SK-N-SH (cell line): ENCODE measurements around the gene NCAN. TPM values are rescaled to one million over a fixed set of nuclear protein-coding genes. Genes with fewer than 3 reads are reported as not detected.
A peak's percentile ranks its signal among the peaks of the same experiment; 100 is the strongest.

Experiments
- CTCF ChIA-PET: fragments of 300-600, 350-600 bp; formaldehyde crosslinking; extraction: SDS; loops from one replicate; lab custom pipeline; 2021; lab: Yijun Ruan, JAX
- POLR2A ChIA-PET: fragments of 350-600 bp; sonication (Branson Sonifier 250); formaldehyde crosslinking; extraction: SDS; loops from one replicate; lab custom pipeline; 2020; ENCODE audit warnings: antibody characterized with exemption, inconsistent platforms; lab: Yijun Ruan, JAX
- DNase-seq: peaks from one replicate; pipeline ENCODE4 v3.0.0; 2012
- H2AFZ ChIP-seq: fragments of 200-600 bp; sonication (generic); 2 replicates; pipeline ENCODE4 v1.8.1; 2016; ENCODE audit warnings: antibody characterized with exemption, mild to moderate bottlenecking, low read depth
- H3F3A ChIP-seq: fragments of 200-600 bp; sonication (generic); replicated peaks from 2 replicates; pipeline ENCODE3; 2016; ENCODE audit warnings: antibody characterized with exemption, mild to moderate bottlenecking; ENCODE audit not compliant: insufficient read depth
- H3K27ac ChIP-seq, 2 experiments: fragments of 200-500 bp in 1 of 2; fragments of 200-600 bp in 1 of 2; sonication (Bioruptor generic) in 1 of 2; sonication (generic), shearing (Covaris generic) in 1 of 2; 2 replicates each; pipeline versions ENCODE4 v1.5.1 to v1.6.1; 2014 to 2016; ENCODE audit warnings: low read depth in 2 of 2, inconsistent platforms in 1 of 2, low read length in 1 of 2, mild to moderate bottlenecking in 1 of 2, mixed read lengths in 1 of 2
- H3K27me3 ChIP-seq: fragments of 200-600 bp; sonication (generic), shearing (Covaris generic); 2 replicates; pipeline ENCODE4 v1.6.1; 2016; ENCODE audit warnings: mixed run types; ENCODE audit not compliant: insufficient read depth
- H3K36me3 ChIP-seq, 2 experiments: fragments of 200-500 bp in 1 of 2; fragments of 200-600 bp in 1 of 2; sonication (Bioruptor generic) in 1 of 2; sonication (generic) in 1 of 2; replicated peaks in 1 of 2; 2 replicates each; pipeline versions ENCODE3 to v1.5.1; 2014 to 2016; ENCODE audit warnings: low read length in 1 of 2, mild to moderate bottlenecking in 1 of 2; ENCODE audit not compliant: insufficient read depth in 2 of 2, control insufficient read depth in 1 of 2
- H3K4me1 ChIP-seq, 2 experiments: fragments of 200-500 bp in 1 of 2; fragments of 200-600 bp in 1 of 2; sonication (Bioruptor generic) in 1 of 2; sonication (generic), shearing (Covaris generic) in 1 of 2; 2 replicates each; pipeline versions ENCODE4 v1.5.1 to v1.6.1; 2014 to 2016; ENCODE audit warnings: low read depth in 1 of 2, low read length in 1 of 2, mixed run types in 1 of 2; ENCODE audit not compliant: insufficient read depth in 2 of 2, control insufficient read depth in 1 of 2
- H3K4me2 ChIP-seq: fragments of 200-600 bp; sonication (generic), shearing (Covaris generic); 2 replicates; pipeline ENCODE4 v1.6.1; 2017; ENCODE audit warnings: mixed run types
- H3K4me3 ChIP-seq, 2 experiments: fragments of 200-500 bp in 1 of 2; fragments of 200-600 bp in 1 of 2; sonication (Bioruptor generic) in 1 of 2; sonication (generic), shearing (Covaris generic) in 1 of 2; 2 replicates each; pipeline versions ENCODE4 v1.5.1 to v1.8.1; 2014 to 2016; ENCODE audit warnings: low read depth in 2 of 2, inconsistent platforms in 1 of 2, low read length in 1 of 2, mild to moderate bottlenecking in 1 of 2, mixed read lengths in 1 of 2, moderate library complexity in 1 of 2
- H3K79me2 ChIP-seq: fragments of 200-600 bp; sonication (generic); 2 replicates; pipeline ENCODE4 v1.8.1; 2017; ENCODE audit warnings: mild to moderate bottlenecking; ENCODE audit not compliant: insufficient read depth
- H3K9ac ChIP-seq: fragments of 200-600 bp; sonication (generic); 2 replicates; pipeline ENCODE4 v1.6.1; 2017; ENCODE audit warnings: mixed run types
- H3K9me2 ChIP-seq: fragments of 200-600 bp; sonication (generic); 2 replicates; pipeline ENCODE4 v1.6.1; 2017; ENCODE audit warnings: mixed run types
- H3K9me3 ChIP-seq: fragments of 200-600 bp; sonication (generic); 2 replicates; pipeline ENCODE4 v1.6.1; 2017; ENCODE audit warnings: mixed run types, mild to moderate bottlenecking, moderate library complexity
- H4K20me1 ChIP-seq: fragments of 200-600 bp; sonication (generic); 2 replicates; pipeline ENCODE4 v1.6.1; 2017; ENCODE audit warnings: mild to moderate bottlenecking, mixed run types; ENCODE audit not compliant: insufficient read depth
- CHD2 ChIP-seq: fragments of 150-350 bp; IDR thresholded peaks from 2 replicates; pipeline ENCODE4 v1.6.1; 2018; ENCODE audit warnings: low read length; ENCODE audit not compliant: partially characterized antibody
- CTCF ChIP-seq: fragments of 200-600 bp; sonication (generic); IDR thresholded peaks from 2 replicates; pipeline ENCODE4 v1.6.1; 2017; ENCODE audit warnings: antibody characterized with exemption, mild to moderate bottlenecking, moderate library complexity
- EZH2phosphoT487 ChIP-seq: fragments of 200-600 bp; sonication (generic); IDR thresholded peaks from 2 replicates; pipeline ENCODE4 v1.6.1; 2017; ENCODE audit warnings: low read depth, mixed run types, mild to moderate bottlenecking, antibody characterized with exemption, moderate library complexity, borderline replicate concordance
- FOSL2 ChIP-seq: IDR thresholded peaks from 2 replicates; pipeline ENCODE4 v1.4.0; 2012; ENCODE audit warnings: low read depth, mild to moderate bottlenecking, moderate library complexity, borderline replicate concordance
- FOXJ3 ChIP-seq: sonication (generic); formaldehyde crosslinking; IDR thresholded peaks from 2 replicates; pipeline ENCODE4 v1.5.1; 2020; ENCODE audit warnings: mild to moderate bottlenecking, missing genetic modification reagents
- GABPA ChIP-seq: IDR thresholded peaks from 2 replicates; pipeline ENCODE4 v1.4.0; 2012; ENCODE audit warnings: low read depth, mild to moderate bottlenecking
- IRF3 ChIP-seq: fragments of 150-350 bp; IDR thresholded peaks from 2 replicates; pipeline ENCODE4 v1.6.1; 2016; ENCODE audit warnings: mild to moderate bottlenecking, low read depth, low read length
- POLR2AphosphoS5 ChIP-seq: IDR thresholded peaks from 2 replicates; pipeline ENCODE4 v1.6.1; 2012; ENCODE audit warnings: low read depth, low read length
- RCOR1 ChIP-seq: fragments of 150-350 bp; IDR thresholded peaks from 2 replicates; pipeline ENCODE4 v1.6.1; 2017; ENCODE audit warnings: antibody characterized with exemption, low read length
- TCF12 ChIP-seq: IDR thresholded peaks from 2 replicates; pipeline ENCODE4 v1.4.0; 2012
- USF1 ChIP-seq: IDR thresholded peaks from 2 replicates; pipeline ENCODE4 v1.4.0; 2012; ENCODE audit warnings: low read depth, borderline replicate concordance
- YY1 ChIP-seq: IDR thresholded peaks from 2 replicates; pipeline ENCODE4 v1.4.0; 2012; ENCODE audit warnings: low read depth, mild to moderate bottlenecking
- ZBTB33 ChIP-seq: IDR thresholded peaks from 2 replicates; pipeline ENCODE4 v1.4.0; 2012; ENCODE audit warnings: low read depth, borderline replicate concordance
- WGBS: methylation state at CpG from one replicate; pipeline ENCODE4 v1.1.6; 2017; ENCODE audit warnings: low lambda C conversion rate; 5-methylcytosine and 5-hydroxymethylcytosine counted together
- polyA plus RNA-seq, 3 experiments: library from polyadenylated mRNA; depleted of rRNA; stranded (reverse); fragments of >200 nt; gene quantifications; 2 replicates each; pipeline ENCODE4 v1.2.3, GENCODE V29; 2012

The NCAN gene
- polyA plus RNA-seq, 1 of the 3 experiments (the other 2 are of a cell fraction) = 0.03 TPM

GRCh38 chr19:19261350-19262189, 49.8 kb downstream of the NCAN start:
- CTCF ChIA-PET = interaction anchor here (0.9 kb wide), 1 partner anchor 11 kb away, joined by 3 read pairs; the partner anchor contains the start of gene TM6SF2
- no peak overlapping the region for H3K27ac ChIP-seq
- no peaks in the 10 kb centered on the region for H3K36me3 ChIP-seq
- WGBS = 3% methylated on average over 24 of the region's 52 CpGs
- peak overlapping the region in 1 of 2 experiments; percentile 27; a peak in 1 of 4 replicates for H3K4me3 ChIP-seq
- POLR2A ChIA-PET = interaction anchor here (0.7 to 0.8 kb wide), 2 partner anchors 45 to 70 kb away, joined by 3 to 4 read pairs; no protein-coding TSS in a partner anchor
- H3K27me3 ChIP-seq = peaks cover 5% of the 10 kb centered on the region; the same call in 1 of the 2 replicates
- TF ChIP-seq YY1 (no peak), ZBTB33 (no peak), FOSL2 (no peak), IRF3 (no peak), USF1 (no peak), TCF12 (no peak), GABPA (no peak), CHD2 (no peak), RCOR1 (no peak), CTCF (no peak), EZH2phosphoT487 (no peak), POLR2AphosphoS5 (no peak), FOXJ3 (no peak)
- H4K20me1 ChIP-seq = no peaks in the 10 kb centered on the region
- H3F3A ChIP-seq = no peaks in the 10 kb centered on the region
- H3K4me2 ChIP-seq = peak overlapping the region; percentile 55
- H3K9ac ChIP-seq = no peak overlapping the region
- DNase-seq = peak; percentile 92
- no peaks in the 10 kb centered on the region; a peak in 1 of 4 replicates for H3K4me1 ChIP-seq
- H3K9me3 ChIP-seq = no peaks in the 10 kb centered on the region
- no peaks in the 10 kb centered on the region for H3K9me2 ChIP-seq
- no peaks in the 10 kb centered on the region for H3K79me2 ChIP-seq
- no peak overlapping the region for H2AFZ ChIP-seq
